Transverse colon (tissue), 4 donors: Measurements from ENCODE around the gene FGFR2.

ENCODE experiments used
- CTCF ChIP-seq, 5 experiments: fragments of 200-600 bp in 3 of 5; fragments of 450-650 bp in 2 of 5; sonication (generic) in 3 of 5; IDR thresholded peaks; 1 replicate in 2 of 5; 2 replicates in 3 of 5; pipeline ENCODE4 v1.5.1; 2016 to 2017; ENCODE audit warnings: antibody characterized with exemption in 5 of 5, inconsistent platforms in 3 of 5, mild to moderate bottlenecking in 2 of 5, moderate library complexity in 1 of 5
- POLR2A ChIP-seq: fragments of 450-650 bp; IDR thresholded peaks from one replicate; pipeline ENCODE4 v1.6.1; 2016; ENCODE audit warnings: antibody characterized with exemption, mild to moderate bottlenecking, moderate library complexity
- POLR2AphosphoS5 ChIP-seq, 3 donors: sonication (generic); formaldehyde crosslinking; IDR thresholded peaks; one replicate each; pipeline ENCODE4 v1.6.1; 2016; ENCODE audit warnings: antibody characterized with exemption in 3 of 3

- no peak for TF ChIP-seq CTCF (IDR thresholded peaks at IDR 0.05)
- TF ChIP-seq POLR2AphosphoS5 (IDR thresholded peaks at IDR 0.05): no peak
- no peak for TF ChIP-seq POLR2A
Measured at GRCh38 chr10:121624836-121625486, 26.7 kb upstream of the FGFR2 start.
